ENCODE measurements around the gene MACROD2.

DNA sequence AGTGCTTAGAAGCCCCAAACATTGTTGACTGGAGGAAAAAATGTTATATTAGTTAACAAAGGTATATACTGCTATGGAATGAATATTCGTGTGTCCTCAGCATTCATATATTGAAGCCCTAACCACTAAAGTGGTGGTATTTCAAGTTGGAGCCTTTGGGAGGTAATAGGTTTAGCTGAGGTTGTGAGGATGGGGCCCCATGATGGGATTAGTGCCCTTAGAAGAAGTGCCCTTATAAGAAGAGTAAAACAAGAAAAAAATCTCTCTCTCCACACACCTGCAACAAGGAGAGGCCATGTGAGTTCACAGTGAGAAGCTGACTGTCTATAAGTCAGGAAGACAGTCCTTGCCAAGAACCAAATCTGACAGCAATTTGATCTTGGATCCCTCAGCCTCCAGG, 1103.8 kb downstream of the MACROD2 start:
- TF ChIP-seq, protein P1, sequence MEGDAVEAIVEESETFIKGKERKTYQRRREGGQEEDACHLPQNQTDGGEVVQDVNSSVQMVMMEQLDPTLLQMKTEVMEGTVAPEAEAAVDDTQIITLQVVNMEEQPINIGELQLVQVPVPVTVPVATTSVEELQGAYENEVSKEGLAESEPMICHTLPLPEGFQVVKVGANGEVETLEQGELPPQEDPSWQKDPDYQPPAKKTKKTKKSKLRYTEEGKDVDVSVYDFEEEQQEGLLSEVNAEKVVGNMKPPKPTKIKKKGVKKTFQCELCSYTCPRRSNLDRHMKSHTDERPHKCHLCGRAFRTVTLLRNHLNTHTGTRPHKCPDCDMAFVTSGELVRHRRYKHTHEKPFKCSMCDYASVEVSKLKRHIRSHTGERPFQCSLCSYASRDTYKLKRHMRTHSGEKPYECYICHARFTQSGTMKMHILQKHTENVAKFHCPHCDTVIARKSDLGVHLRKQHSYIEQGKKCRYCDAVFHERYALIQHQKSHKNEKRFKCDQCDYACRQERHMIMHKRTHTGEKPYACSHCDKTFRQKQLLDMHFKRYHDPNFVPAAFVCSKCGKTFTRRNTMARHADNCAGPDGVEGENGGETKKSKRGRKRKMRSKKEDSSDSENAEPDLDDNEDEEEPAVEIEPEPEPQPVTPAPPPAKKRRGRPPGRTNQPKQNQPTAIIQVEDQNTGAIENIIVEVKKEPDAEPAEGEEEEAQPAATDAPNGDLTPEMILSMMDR (optimal IDR thresholded peaks at IDR 0.05 in 1 of 3, IDR thresholded peaks at IDR 0.05 in 1 of 3, conservative IDR thresholded peaks at IDR 0.05 in 1 of 3; ENCODE audit: extremely low read depth in 1 of 3, insufficient read depth in 2 of 3, low read length in 3 of 3): no peak
- no peak for TF ChIP-seq EZH2 (IDR thresholded peaks at IDR 0.05; ENCODE audit: low read length)
